HCT116 (cell line): ENCODE results near the gene BTNL3. TPM values are rescaled to one million over a fixed set of nuclear protein-coding genes. Genes with fewer than 3 reads are reported as not detected.

Source experiments
- ATAC-seq: fragments of 200-7000 bp; cut with Tn5 transposase; 2 replicates; pipeline ENCODE4 v1.9.1; 2020; ENCODE audit warnings: mild to moderate bottlenecking, moderate library complexity
- BruUV-seq: library from RNA; stranded (reverse); fragments of 400-500 nt; replicated peaks from 2 replicates; lab custom pipeline; 2021; lab: Mats Ljungman, UMichigan
- CTCF ChIA-PET: fragments of 300-600 bp; sonication (Branson Sonifier 250); formaldehyde crosslinking; loops from one replicate; lab custom pipeline; 2021; ENCODE audit warnings: antibody characterized with exemption; lab: Charles Lee
- POLR2A ChIA-PET: fragments of 300-600, 350-600 bp; sonication (Branson Sonifier 250); formaldehyde crosslinking; loops from one replicate; lab custom pipeline; 2021; ENCODE audit warnings: antibody characterized with exemption; lab: Charles Lee
- RAD21 ChIA-PET, 2 experiments: fragments of 300-600 bp; sonication (Branson Sonifier 250); formaldehyde crosslinking; loops; one replicate each; lab custom pipeline; 2023; ENCODE audit warnings: low total read pairs in 2 of 2; ENCODE audit not compliant: uncharacterized antibody in 2 of 2, unreplicated experiment in 2 of 2, low non-redundant PET in 1 of 2; lab: Charles Lee
- DNase-seq: peaks from one replicate; pipeline ENCODE4 v3.0.0-alpha.2; 2010; ENCODE audit warnings: low read depth, low spot score
- H2AFZ ChIP-seq: fragments of 200-600 bp; shearing (Covaris generic), sonication (generic); 2 replicates; pipeline ENCODE4 v1.6.1; 2017; ENCODE audit warnings: low read depth, mixed run types, mixed read lengths, antibody characterized with exemption, low read length; ENCODE audit not compliant: poor library complexity, severe bottlenecking
- H3K27ac ChIP-seq: 2 replicates; pipeline ENCODE4 v1.5.1; 2012; ENCODE audit warnings: low read depth, low read length
- H3K27me3 ChIP-seq: fragments of 200-600 bp; sonication (generic); 2 replicates; pipeline ENCODE4 v1.6.1; 2016; ENCODE audit warnings: mixed run types, low read length, mixed read lengths; ENCODE audit not compliant: insufficient read depth
- H3K36me3 ChIP-seq, 2 experiments: fragments of 200-500 bp in 1 of 2; fragments of 200-600 bp in 1 of 2; sonication (Bioruptor generic) in 1 of 2; sonication (generic) in 1 of 2; 2 replicates each; pipeline versions ENCODE4 v1.5.1 to v1.6.1; 2014 to 2016; ENCODE audit warnings: low read length in 2 of 2, inconsistent platforms in 1 of 2, mixed read lengths in 1 of 2, mixed run types in 1 of 2; ENCODE audit not compliant: insufficient read depth in 2 of 2, control insufficient read depth in 1 of 2
- H3K4me1 ChIP-seq, 2 experiments: fragments of 200-600 bp in 1 of 2; sonication (generic) in 1 of 2; 2 replicates each; pipeline versions ENCODE4 v1.5.1 to v1.6.1; 2012 to 2017; ENCODE audit warnings: low read length in 2 of 2, inconsistent platforms in 1 of 2, mild to moderate bottlenecking in 1 of 2, mixed read lengths in 1 of 2, mixed run types in 1 of 2, moderate library complexity in 1 of 2; ENCODE audit not compliant: insufficient read depth in 2 of 2, control insufficient read depth in 1 of 2
- H3K4me2 ChIP-seq: fragments of 200-600 bp; sonication (generic); 2 replicates; pipeline ENCODE4 v1.6.1; 2017; ENCODE audit warnings: mixed run types, low read length, mixed read lengths
- H3K4me3 ChIP-seq, 2 experiments: fragments of 200-600 bp in 1 of 2; sonication (generic) in 1 of 2; replicated peaks in 1 of 2; 2 replicates each; pipeline ENCODE4 v1.5.1; 2011 to 2016; ENCODE audit warnings: low read length in 2 of 2, control low read depth in 1 of 2, low read depth in 1 of 2, mild to moderate bottlenecking in 1 of 2, mixed read lengths in 1 of 2, mixed run types in 1 of 2
- H3K79me2 ChIP-seq: fragments of 200-600 bp; sonication (generic); 2 replicates; pipeline ENCODE4 v1.6.1; 2017; ENCODE audit warnings: mild to moderate bottlenecking, mixed run types, low read length, moderate library complexity, mixed read lengths; ENCODE audit not compliant: insufficient read depth
- H3K9ac ChIP-seq: fragments of 200-600 bp; sonication (generic); 2 replicates; pipeline ENCODE4 v1.6.1; 2016; ENCODE audit warnings: low read length, mixed read lengths
- H3K9me2 ChIP-seq: fragments of 200-600 bp; sonication (generic), shearing (Covaris generic); 2 replicates; pipeline ENCODE4 v1.6.1; 2017; ENCODE audit warnings: mixed run types, mild to moderate bottlenecking, moderate library complexity; ENCODE audit not compliant: insufficient read depth
- H3K9me3 ChIP-seq, 2 experiments: fragments of 200-500 bp in 1 of 2; fragments of 200-600 bp in 1 of 2; sonication (Bioruptor generic) in 1 of 2; sonication (generic) in 1 of 2; 2 replicates each; pipeline ENCODE4 v1.6.1; 2014 to 2017; ENCODE audit warnings: low read length in 2 of 2, mixed read lengths in 2 of 2, inconsistent platforms in 1 of 2, low read depth in 1 of 2, mild to moderate bottlenecking in 1 of 2, mixed run types in 1 of 2, moderate library complexity in 1 of 2; ENCODE audit not compliant: control insufficient read depth in 1 of 2, insufficient read depth in 1 of 2
- H4K20me1 ChIP-seq: fragments of 200-600 bp; sonication (generic), shearing (Covaris generic); 2 replicates; pipeline ENCODE4 v1.6.1; 2017; ENCODE audit warnings: mixed run types, mild to moderate bottlenecking, moderate library complexity; ENCODE audit not compliant: insufficient read depth
- CBX3 ChIP-seq: IDR thresholded peaks from 2 replicates; pipeline ENCODE4 v1.6.1; 2012; ENCODE audit warnings: low read depth
- CEBPB ChIP-seq: IDR thresholded peaks from 2 replicates; pipeline ENCODE4 v1.6.1; 2012; ENCODE audit warnings: low read depth
- ELF1 ChIP-seq: IDR thresholded peaks from 2 replicates; pipeline ENCODE4 v1.6.1; 2012; ENCODE audit warnings: low read depth, borderline replicate concordance
- EZH2phosphoT487 ChIP-seq: fragments of 200-600 bp; IDR thresholded peaks from 2 replicates; pipeline ENCODE4 v1.6.1; 2018; ENCODE audit warnings: antibody characterized with exemption, borderline replicate concordance
- POLR2AphosphoS5 ChIP-seq: IDR thresholded peaks from 2 replicates; pipeline ENCODE4 v1.6.1; 2011; ENCODE audit warnings: mild to moderate bottlenecking, low read depth, low read length, moderate library complexity
- SIN3A ChIP-seq: IDR thresholded peaks from 2 replicates; pipeline ENCODE4 v1.6.1; 2012; ENCODE audit warnings: low read depth
- SP1 ChIP-seq: IDR thresholded peaks from 2 replicates; pipeline ENCODE4 v1.6.1; 2012; ENCODE audit warnings: low read depth
- YY1 ChIP-seq: IDR thresholded peaks from 2 replicates; pipeline ENCODE4 v1.6.1; 2011; ENCODE audit warnings: low read length, low read depth, moderate library complexity, mild to moderate bottlenecking; ENCODE audit not compliant: insufficient replicate concordance; ENCODE audit errors: extremely low read depth
- ZFX ChIP-seq: fragments of 450-650 bp; IDR thresholded peaks from 2 replicates; pipeline ENCODE4 v1.6.1; 2017
- intact Hi-C: fragments of 100-400 bp; cut with micrococcal nuclease; formaldehyde crosslinking; loops from 2 replicates; pipeline ENCODE4 v1.10.0; 2022
- total RNA-seq: library from RNA; stranded (reverse); gene quantifications from one replicate; pipeline ENCODE4 v1.2.1, GENCODE V29; 2021; ENCODE audit not compliant: unreplicated experiment
- TF ChIP-seq, protein P1 (sequence below), 3 experiments: fragments of 200-600 bp in 1 of 3; sonication (generic) in 1 of 3; IDR thresholded peaks in 2 of 3; conservative IDR thresholded peaks in 1 of 3; 2 replicates each; pipeline ENCODE4 v1.5.1; 2012 to 2017; ENCODE audit warnings: low read depth in 2 of 3, low read length in 2 of 3, antibody characterized with exemption in 1 of 3, borderline replicate concordance in 1 of 3, control low read depth in 1 of 3, mild to moderate bottlenecking in 1 of 3, mixed read lengths in 1 of 3, mixed run types in 1 of 3, moderate library complexity in 1 of 3; ENCODE audit not compliant: insufficient read depth in 1 of 3

Gene BTNL3
- total RNA-seq, 1 experiment from 2014 or later: not detected

GRCh38 chr5:181020688-181021087 is 32.0 kb downstream of the BTNL3 start:
- ATAC-seq: no peak
- Histone ChIP-seq H4K20me1 (no peaks in the 10 kb centered on the region), H3K27ac (no peak overlapping the region), H3K9ac (no peak overlapping the region), H3K4me1 (no peaks in the 10 kb centered on the region), H3K4me2 (no peak overlapping the region), H2AFZ (no peak overlapping the region), H3K79me2 (no peaks in the 10 kb centered on the region), H3K9me3 (no peaks in the 10 kb centered on the region), H3K4me3 (no peak overlapping the region), H3K27me3 (no peaks in the 10 kb centered on the region), H3K9me2 (no peaks in the 10 kb centered on the region), H3K36me3 (no peaks in the 10 kb centered on the region)
- BruUV-seq: no TSS peak
- intact Hi-C loops: no loop called here
- ChIA-PET POLR2A (no interaction called here), CTCF (no interaction called here), RAD21 (no interaction called here)
- no peak for TF ChIP-seq SP1
- TF ChIP-seq SIN3A: no peak
- TF ChIP-seq ZFX: no peak
- no peak for TF ChIP-seq ELF1
- no peak for TF ChIP-seq POLR2AphosphoS5
- no peak for TF ChIP-seq CBX3
- no peak for TF ChIP-seq YY1
- no peak for TF ChIP-seq CEBPB
- no peak for TF ChIP-seq EZH2phosphoT487
- TF ChIP-seq, protein P1, sequence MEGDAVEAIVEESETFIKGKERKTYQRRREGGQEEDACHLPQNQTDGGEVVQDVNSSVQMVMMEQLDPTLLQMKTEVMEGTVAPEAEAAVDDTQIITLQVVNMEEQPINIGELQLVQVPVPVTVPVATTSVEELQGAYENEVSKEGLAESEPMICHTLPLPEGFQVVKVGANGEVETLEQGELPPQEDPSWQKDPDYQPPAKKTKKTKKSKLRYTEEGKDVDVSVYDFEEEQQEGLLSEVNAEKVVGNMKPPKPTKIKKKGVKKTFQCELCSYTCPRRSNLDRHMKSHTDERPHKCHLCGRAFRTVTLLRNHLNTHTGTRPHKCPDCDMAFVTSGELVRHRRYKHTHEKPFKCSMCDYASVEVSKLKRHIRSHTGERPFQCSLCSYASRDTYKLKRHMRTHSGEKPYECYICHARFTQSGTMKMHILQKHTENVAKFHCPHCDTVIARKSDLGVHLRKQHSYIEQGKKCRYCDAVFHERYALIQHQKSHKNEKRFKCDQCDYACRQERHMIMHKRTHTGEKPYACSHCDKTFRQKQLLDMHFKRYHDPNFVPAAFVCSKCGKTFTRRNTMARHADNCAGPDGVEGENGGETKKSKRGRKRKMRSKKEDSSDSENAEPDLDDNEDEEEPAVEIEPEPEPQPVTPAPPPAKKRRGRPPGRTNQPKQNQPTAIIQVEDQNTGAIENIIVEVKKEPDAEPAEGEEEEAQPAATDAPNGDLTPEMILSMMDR (IDR thresholded peaks at IDR 0.05 in 2 of 3, conservative IDR thresholded peaks at IDR 0.05 in 1 of 3; ENCODE audit: borderline replicate concordance in 1 of 3, insufficient read depth in 1 of 3, low read depth in 2 of 3, low read length in 2 of 3): no peak
- DNase-seq: no peak
